ENCODE results near the gene STK32A. TPM values are rescaled to one million over a fixed set of nuclear protein-coding genes. Genes with fewer than 3 reads are reported as not detected.

Gene STK32A
- polyA plus RNA-seq, 4 donors = 5.4 to 17.7 (median 14.7) TPM

DNA sequence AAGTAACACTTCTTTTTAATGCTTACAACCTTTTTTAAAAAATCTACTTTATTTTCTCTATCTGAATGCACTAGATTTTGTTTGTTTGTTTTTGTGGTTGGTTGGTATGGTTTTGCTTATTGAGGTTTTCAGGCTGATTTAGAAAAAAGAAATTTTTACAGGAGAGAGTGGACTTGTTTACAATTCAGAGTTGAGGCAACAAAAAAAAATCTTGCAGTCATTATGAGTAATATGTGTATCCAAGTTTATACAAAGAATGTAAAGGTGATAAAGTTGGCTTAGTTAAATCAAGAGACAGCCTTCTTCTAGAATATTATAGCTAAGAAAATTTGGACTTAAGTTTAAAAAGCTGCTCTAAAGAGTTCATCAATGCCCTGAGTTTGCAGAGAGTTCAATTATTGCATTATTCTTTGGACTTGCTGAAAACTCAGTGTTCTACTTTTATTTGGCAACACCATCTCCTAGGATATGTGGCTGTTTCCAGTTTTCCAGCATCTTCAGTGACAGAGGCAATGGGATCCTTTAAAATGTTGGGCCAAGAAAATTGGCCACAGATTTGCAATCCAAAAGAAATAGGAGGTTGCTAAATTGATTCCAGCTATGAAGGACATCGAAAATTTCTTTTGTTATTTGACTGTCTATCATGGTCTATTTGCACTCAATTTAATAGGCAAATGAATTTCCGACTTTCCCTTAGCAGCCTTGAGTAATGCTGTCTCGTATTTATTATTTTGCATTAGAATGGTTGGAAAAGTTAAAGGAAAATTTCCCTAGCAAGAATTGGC is 10.7 kb downstream of the STK32A start:
- DNase-seq (ENCODE audit: low read depth in 4 of 4, low spot score in 3 of 4) = no peak

GRCh38 chr5:147248561-147248960 is 13.7 kb downstream of the STK32A start:
- no peak for DNase-seq (ENCODE audit: low read depth in 4 of 4, low spot score in 3 of 4)

DNA sequence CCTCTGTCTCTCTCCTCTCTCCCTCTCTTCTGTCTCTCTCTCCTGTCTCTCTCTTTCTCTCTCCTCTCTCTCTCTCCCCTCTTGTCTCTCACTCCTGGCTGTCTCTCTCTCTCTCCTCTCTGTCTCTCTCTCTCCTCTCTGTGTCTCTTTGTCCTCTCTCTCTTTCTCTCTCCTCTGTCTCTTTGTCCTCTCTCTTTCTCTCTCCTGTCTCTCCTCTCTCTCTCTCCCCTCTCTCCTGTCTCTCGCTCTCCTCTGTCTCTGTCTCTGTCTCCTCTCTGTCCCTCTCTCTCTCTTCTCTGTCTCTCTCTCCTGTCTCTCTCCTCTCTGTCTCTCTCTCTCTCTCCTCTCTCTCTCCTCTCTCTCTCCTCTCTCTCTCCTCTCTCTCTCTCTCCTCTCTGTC is 25.0 kb downstream of the STK32A start:
- DNase-seq (ENCODE audit: low read depth in 4 of 4, low spot score in 3 of 4) = no peak

- DNase-seq (ENCODE audit: low read depth in 4 of 4, low spot score in 3 of 4) = no peak
Measured at GRCh38 chr5:147267082-147267832, 32.4 kb downstream of the STK32A start.

GRCh38 chr5:147276497-147276896 is 41.7 kb downstream of the STK32A start:
- DNase-seq (ENCODE audit: low read depth in 4 of 4, low spot score in 3 of 4) = no peak

DNA sequence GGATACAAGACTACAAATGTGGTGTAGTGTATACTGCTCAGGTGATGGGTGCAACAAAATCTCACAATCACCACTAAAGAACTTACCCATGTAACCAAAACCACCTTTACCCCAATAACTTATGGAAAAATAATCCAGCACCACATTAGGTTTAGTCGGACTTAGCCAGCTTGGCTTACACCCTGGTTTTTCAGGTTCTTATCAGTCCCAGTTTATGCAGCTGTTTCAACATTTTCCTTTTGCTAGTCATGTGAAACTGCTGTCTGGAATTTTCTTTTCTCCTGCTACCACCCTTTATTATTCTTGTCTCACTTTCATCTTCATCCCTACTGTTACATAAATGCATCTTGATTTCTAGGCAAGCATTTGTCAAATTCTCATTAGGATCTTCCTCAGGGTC is 51.5 kb downstream of the STK32A start:
- DNase-seq (ENCODE audit: low read depth in 4 of 4, low spot score in 3 of 4) = no peak

DNA sequence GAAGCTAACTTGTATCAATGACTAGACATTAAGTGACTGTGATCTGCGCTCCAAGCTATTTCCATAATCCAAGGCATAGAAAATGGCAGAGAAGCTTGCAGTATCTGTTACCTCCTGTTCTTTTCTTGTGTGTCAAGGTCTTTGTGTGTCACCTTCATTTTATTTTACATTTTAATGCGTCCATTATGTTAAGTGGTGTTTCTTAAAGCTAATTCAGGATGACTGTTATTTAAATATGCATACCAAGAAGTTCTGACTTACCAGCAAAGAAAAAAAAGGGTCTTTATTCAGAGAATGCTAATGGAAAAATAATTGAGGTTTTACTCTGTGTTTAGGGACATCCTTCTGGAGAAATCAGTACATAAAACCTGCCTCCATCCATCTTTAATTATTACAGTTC is 52.3 kb downstream of the STK32A start:
- no peak for DNase-seq (ENCODE audit: low read depth in 4 of 4, low spot score in 3 of 4)

DNA sequence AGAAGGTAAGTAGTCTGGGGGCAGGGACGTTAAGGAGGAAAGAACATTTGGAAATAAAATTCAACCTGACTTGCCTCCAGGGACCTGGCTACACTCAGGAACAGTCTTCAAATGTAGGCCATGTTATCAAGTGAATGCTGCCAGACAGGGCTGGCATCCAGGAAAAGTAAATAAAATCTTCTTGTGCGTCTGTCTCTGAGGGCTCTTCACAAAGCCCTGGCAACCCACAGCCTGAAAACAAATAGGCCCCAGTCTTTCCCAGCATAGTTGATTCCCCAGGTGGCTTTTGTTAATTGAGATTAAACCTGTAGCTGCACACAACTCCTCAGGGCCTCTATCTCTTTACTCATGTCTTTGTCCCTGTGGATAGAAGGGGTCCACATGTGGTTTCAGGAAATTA is 55.4 kb downstream of the STK32A start:
- DNase-seq (ENCODE audit: low read depth in 4 of 4, low spot score in 3 of 4) = no peak

DNA sequence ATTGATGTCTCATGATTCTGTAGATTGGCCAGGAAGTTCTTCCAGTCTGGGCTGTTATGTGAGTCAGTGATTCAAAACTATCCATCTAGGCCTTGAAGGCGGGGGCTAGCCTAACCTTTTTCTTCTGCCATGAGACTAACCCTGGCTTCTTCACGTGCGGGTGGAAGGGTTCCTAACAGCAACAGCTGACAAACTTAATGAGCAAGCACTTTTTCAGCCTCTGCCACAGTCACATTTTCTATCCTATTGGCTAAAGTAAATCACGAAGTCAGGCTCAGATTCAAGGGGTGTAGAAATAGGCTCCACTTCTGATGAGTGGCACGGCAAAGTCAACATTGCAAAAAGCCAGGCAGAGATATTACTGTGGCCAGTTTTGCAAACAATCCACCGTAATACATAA is 68.4 kb downstream of the STK32A start:
- no peak for DNase-seq (ENCODE audit: low read depth in 4 of 4, low spot score in 3 of 4)

GRCh38 chr5:147303976-147304375 is 69.2 kb downstream of the STK32A start:
- DNase-seq (ENCODE audit: low read depth in 4 of 4, low spot score in 3 of 4) = no peak

DNA sequence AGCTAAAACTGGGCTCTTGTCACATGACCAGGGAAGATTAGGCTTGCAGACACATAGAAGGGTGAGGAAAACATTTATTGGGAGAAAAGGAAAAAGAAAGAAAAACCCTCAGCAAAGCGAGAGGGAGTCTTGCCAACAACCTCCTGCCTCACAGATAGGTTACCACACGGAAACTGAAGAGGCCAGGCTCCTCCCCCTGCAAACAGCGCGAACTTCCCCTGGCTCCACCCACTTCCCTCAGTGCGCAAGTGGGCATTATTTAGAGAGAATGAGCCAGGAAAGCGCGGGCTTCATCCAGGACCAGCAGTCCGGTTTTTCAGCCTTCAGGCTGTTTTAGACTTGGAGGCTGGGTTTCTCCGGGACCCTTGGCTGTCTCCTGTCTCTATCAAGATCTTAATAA is 70.3 kb downstream of the STK32A start:
- no peak for DNase-seq (ENCODE audit: low read depth in 4 of 4, low spot score in 3 of 4)

- DNase-seq (ENCODE audit: low read depth in 4 of 4, low spot score in 3 of 4) = no peak
Measured at GRCh38 chr5:147306351-147306750, 71.5 kb downstream of the STK32A start.

DNA sequence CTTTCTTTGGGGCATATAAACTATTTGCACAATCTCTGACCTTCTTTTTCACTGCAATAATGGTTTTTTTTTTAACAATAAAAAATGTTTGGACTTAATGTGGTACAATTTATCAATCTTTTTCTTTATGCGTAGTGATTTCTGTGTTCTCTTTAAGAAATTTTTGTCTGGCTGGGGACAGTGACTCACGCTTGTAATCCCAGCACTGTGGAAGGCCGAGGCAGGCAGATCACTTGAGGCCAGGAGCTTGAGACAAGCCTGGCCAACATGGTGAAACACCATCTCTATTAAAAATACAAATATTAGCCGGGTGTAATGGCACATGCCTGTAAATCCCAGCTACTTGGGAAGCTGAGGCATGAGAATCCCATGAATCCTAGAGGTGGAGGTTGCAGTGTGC is 72.3 kb downstream of the STK32A start:
- no peak for DNase-seq (ENCODE audit: low read depth in 4 of 4, low spot score in 3 of 4)

- DNase-seq (ENCODE audit: low read depth in 4 of 4, low spot score in 3 of 4) = no peak
Measured at GRCh38 chr5:147309621-147310020, 74.8 kb downstream of the STK32A start.

GRCh38 chr5:147310059-147310704 is 75.4 kb downstream of the STK32A start:
- DNase-seq (ENCODE audit: low read depth in 4 of 4, low spot score in 3 of 4) = no peak

DNA sequence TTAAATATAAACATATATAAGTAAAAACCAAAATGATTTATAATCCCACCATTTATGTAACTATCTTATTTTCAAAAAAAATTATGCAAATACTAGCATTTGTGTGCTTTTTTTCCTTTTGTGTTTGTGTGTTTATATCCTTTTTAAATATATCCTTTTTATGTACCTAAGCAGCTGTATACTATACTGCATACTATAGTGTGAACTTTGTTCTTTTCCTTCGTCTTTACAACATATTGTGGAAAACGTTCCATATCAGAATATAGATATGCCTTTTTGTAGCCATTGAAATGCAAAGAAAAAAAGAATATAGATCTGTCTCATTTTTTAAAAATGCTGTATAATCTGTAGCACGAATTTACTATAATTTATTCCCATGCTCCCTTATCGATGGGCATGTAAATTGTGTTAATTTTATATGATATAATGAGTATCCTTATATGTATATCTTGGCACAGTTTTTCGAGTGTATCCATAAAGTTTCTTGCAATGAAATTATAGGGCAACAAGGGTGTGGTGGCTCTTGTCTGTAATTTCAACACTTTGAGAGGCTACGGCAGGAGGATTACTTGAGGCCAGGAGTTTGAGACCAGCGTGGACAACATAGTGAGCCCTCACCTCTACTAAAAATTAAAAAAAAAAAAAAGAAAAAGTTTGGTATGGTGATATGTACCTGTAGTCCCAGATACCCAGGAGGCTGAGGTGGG is 83.3 kb downstream of the STK32A start:
- no peak for DNase-seq (ENCODE audit: low read depth in 4 of 4, low spot score in 3 of 4)

DNA sequence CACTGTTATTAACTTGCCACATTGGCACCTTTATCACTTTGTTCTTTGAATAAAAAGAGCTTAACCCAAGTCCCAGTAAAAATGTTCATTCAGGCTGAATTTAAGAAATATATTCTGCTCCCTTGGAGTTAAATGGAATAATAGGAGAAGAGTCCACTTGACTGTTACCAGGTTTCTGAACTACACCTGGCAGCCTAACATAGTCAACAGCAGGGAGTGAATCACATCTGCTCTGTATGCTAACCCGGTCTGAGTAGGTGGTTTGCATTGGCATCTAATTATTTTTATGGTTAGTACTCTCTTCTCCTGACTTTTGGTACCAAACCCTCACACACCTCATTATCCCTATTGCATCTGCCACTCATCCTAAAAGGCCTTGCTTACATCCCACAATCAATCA is 86.7 kb downstream of the STK32A start:
- DNase-seq (ENCODE audit: low read depth in 4 of 4, low spot score in 3 of 4) = no peak

GRCh38 chr5:147327421-147327820 is 92.6 kb downstream of the STK32A start:
- DNase-seq (ENCODE audit: low read depth in 4 of 4, low spot score in 3 of 4) = no peak

DNA sequence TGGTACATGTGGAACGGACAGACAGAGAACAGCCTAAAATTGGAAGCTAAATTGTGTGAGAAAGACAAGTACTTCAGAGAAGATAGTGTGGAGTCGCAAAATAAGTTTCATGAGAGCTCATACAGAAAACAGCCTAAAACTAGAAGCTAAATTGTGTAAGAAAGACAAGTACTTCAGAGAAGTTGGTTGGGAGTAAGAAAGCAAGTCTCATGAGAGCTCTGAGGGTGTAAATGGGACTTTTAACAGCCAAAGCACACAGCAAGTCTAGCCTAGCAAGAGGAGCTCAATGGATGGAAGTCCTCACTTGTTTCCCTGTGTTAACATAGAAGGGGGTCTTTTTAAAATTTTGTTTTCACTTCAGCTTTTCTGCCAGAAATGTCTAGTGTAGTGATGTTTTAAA is 93.1 kb downstream of the STK32A start:
- DNase-seq (ENCODE audit: low read depth in 4 of 4, low spot score in 3 of 4) = no peak

GRCh38 chr5:147332658-147333057 is 97.8 kb downstream of the STK32A start:
- peak in 1 of 4 donors; percentile 11 for DNase-seq (ENCODE audit: low read depth in 4 of 4, low spot score in 3 of 4)

GRCh38 chr5:147336876-147337275 is 102.0 kb downstream of the STK32A start:
- DNase-seq (ENCODE audit: low read depth in 4 of 4, low spot score in 3 of 4) = peak in 2 of 4 donors; percentile 6 to 53

Measured in left renal pelvis (tissue), 4 donors.